Measurements from ENCODE around the gene PRICKLE2. TPM values are rescaled to one million over a fixed set of nuclear protein-coding genes. Genes with fewer than 3 reads are reported as not detected.

Gene PRICKLE2
- total RNA-seq, 1 experiment from 2014 or later = 0.26 TPM

DNA sequence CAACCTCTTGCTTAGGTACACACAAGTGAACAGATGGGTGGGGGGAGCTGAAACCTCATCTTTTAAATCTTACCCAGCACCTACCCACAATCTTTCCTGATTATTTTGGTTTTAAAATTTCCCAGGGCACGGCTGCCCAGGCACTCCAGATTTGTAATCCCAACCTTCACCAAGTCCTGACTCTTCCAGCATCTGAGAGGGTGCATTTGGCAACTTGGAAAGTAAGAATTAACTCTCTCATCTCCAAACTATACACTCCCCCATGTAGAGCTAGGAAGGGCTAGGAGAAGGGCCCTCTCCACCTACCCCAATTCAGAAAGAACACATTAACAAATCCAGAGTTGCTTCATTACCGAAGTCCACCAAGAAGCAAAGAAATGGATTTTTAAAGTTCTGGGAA, 41.7 kb upstream of the PRICKLE2 start:
- H3K9me3 ChIP-seq (ENCODE audit: control insufficient read depth, insufficient read depth, low read depth, low read length) = no peaks in the 10 kb centered on the region
- no peaks in the 10 kb centered on the region for H3K4me1 ChIP-seq (ENCODE audit: control insufficient read depth, insufficient read depth, low read length)
- H3K27ac ChIP-seq (ENCODE audit: low read length) = no peak overlapping the region
- ATAC-seq (no peak), DNase-seq (ENCODE audit: low read depth, low spot score) (no peak)
- ChIA-PET CTCF (no interaction called here), POLR2A (no interaction called here)
- BruUV-seq (replicated peaks) = no TSS peak
- H3K4me3 ChIP-seq (ENCODE audit: low read depth in 2 of 2, low read length in 2 of 2) = no peak overlapping the region
- intact Hi-C loops (cut with micrococcal nuclease; ENCODE audit: unreplicated experiment) = no loop called here
- TF ChIP-seq, protein P1, sequence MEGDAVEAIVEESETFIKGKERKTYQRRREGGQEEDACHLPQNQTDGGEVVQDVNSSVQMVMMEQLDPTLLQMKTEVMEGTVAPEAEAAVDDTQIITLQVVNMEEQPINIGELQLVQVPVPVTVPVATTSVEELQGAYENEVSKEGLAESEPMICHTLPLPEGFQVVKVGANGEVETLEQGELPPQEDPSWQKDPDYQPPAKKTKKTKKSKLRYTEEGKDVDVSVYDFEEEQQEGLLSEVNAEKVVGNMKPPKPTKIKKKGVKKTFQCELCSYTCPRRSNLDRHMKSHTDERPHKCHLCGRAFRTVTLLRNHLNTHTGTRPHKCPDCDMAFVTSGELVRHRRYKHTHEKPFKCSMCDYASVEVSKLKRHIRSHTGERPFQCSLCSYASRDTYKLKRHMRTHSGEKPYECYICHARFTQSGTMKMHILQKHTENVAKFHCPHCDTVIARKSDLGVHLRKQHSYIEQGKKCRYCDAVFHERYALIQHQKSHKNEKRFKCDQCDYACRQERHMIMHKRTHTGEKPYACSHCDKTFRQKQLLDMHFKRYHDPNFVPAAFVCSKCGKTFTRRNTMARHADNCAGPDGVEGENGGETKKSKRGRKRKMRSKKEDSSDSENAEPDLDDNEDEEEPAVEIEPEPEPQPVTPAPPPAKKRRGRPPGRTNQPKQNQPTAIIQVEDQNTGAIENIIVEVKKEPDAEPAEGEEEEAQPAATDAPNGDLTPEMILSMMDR (IDR thresholded peaks at IDR 0.05) = no peak
- TF ChIP-seq POLR2AphosphoS5 (IDR thresholded peaks at IDR 0.05; ENCODE audit: low read depth, low read length) (no peak), SIN3A (IDR thresholded peaks at IDR 0.05; ENCODE audit: borderline replicate concordance, insufficient read depth, low read depth, low read length) (no peak), TCF7L2 (IDR thresholded peaks at IDR 0.05; ENCODE audit: low read depth, low read length) (no peak)
- TF ChIP-seq, protein P2, sequence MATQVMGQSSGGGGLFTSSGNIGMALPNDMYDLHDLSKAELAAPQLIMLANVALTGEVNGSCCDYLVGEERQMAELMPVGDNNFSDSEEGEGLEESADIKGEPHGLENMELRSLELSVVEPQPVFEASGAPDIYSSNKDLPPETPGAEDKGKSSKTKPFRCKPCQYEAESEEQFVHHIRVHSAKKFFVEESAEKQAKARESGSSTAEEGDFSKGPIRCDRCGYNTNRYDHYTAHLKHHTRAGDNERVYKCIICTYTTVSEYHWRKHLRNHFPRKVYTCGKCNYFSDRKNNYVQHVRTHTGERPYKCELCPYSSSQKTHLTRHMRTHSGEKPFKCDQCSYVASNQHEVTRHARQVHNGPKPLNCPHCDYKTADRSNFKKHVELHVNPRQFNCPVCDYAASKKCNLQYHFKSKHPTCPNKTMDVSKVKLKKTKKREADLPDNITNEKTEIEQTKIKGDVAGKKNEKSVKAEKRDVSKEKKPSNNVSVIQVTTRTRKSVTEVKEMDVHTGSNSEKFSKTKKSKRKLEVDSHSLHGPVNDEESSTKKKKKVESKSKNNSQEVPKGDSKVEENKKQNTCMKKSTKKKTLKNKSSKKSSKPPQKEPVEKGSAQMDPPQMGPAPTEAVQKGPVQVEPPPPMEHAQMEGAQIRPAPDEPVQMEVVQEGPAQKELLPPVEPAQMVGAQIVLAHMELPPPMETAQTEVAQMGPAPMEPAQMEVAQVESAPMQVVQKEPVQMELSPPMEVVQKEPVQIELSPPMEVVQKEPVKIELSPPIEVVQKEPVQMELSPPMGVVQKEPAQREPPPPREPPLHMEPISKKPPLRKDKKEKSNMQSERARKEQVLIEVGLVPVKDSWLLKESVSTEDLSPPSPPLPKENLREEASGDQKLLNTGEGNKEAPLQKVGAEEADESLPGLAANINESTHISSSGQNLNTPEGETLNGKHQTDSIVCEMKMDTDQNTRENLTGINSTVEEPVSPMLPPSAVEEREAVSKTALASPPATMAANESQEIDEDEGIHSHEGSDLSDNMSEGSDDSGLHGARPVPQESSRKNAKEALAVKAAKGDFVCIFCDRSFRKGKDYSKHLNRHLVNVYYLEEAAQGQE (IDR thresholded peaks at IDR 0.05; ENCODE audit: insufficient read depth in 1 of 2, low read depth in 2 of 2, low read length in 1 of 2) = no peak
- in situ Hi-C loops (cut with HindIII; ENCODE audit: low pct_unique_long_range_greater_than_20kb, low sequenced_read_pairs) = no loop called here
- H3K36me3 ChIP-seq (ENCODE audit: control insufficient read depth, insufficient read depth, low read length) = no peaks in the 10 kb centered on the region
- H3K27me3 ChIP-seq (ENCODE audit: control insufficient read depth, insufficient read depth, low read length) = no peaks in the 10 kb centered on the region

DNA sequence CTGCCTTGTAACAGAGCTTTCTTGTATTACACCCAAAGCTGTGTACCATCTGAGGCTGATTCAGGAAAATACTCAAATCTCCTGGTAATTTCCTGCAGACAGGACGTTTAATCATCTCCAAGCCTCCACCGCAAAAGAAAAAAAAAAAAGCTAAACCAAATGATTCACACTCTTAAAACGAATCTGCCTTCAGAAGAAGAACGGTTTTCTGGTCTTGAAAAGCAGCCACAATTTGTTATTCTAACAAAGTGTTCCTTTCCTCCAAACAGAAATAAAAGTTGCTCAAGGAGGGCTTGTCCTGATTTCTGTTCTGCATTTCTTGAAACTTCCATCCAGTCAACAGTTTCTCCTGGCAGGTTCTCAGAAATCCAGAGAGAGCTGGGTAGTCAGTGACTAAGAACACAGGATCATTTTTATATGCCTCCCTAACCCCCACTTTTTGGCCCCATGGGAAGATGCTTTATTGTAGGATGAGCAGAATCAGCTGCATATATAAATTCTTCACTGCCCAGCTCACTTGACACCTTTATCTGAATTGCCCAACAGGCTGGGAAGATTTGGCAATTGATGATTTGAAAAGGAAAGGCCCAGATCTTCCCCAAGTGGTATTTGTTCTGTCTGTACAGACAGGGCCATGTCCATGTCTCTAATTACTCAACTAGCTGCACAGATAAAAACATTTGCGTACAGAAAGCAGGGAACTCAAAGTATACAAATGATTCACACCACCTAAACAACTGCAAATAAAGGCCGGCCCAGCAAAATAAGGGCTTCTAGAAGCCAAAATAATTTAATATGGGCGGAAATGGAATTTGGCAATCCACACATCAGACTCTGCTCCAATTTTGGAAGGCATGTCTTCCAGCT, 41.0 kb upstream of the PRICKLE2 start:
- no peak for DNase-seq (ENCODE audit: low read depth, low spot score)
- in situ Hi-C loops (cut with HindIII; ENCODE audit: low pct_unique_long_range_greater_than_20kb, low sequenced_read_pairs) = no loop called here
- Histone ChIP-seq H3K27ac (ENCODE audit: low read length) (no peak overlapping the region), H3K4me3 (ENCODE audit: low read depth in 2 of 2, low read length in 2 of 2) (no peak overlapping the region), H3K36me3 (ENCODE audit: control insufficient read depth, insufficient read depth, low read length) (no peaks in the 10 kb centered on the region), H3K4me1 (ENCODE audit: control insufficient read depth, insufficient read depth, low read length) (no peaks in the 10 kb centered on the region), H3K9me3 (ENCODE audit: control insufficient read depth, insufficient read depth, low read depth, low read length) (no peaks in the 10 kb centered on the region), H3K27me3 (ENCODE audit: control insufficient read depth, insufficient read depth, low read length) (no peaks in the 10 kb centered on the region)
- no peak for ATAC-seq
- CTCF ChIA-PET = no interaction called here
- intact Hi-C loops (cut with micrococcal nuclease; ENCODE audit: unreplicated experiment) = no loop called here
- BruUV-seq (replicated peaks) = no TSS peak
- POLR2A ChIA-PET = no interaction called here
- TF ChIP-seq, protein P1 (IDR thresholded peaks at IDR 0.05) = no peak
- TF ChIP-seq, protein P2 (IDR thresholded peaks at IDR 0.05; ENCODE audit: insufficient read depth in 1 of 2, low read depth in 2 of 2, low read length in 1 of 2) = no peak
- no peak for TF ChIP-seq POLR2AphosphoS5 (IDR thresholded peaks at IDR 0.05; ENCODE audit: low read depth, low read length)
- no peak for TF ChIP-seq SIN3A (IDR thresholded peaks at IDR 0.05; ENCODE audit: borderline replicate concordance, insufficient read depth, low read depth, low read length)
- TF ChIP-seq TCF7L2 (IDR thresholded peaks at IDR 0.05; ENCODE audit: low read depth, low read length) = no peak
